Hematopoietic multipotent progenitor cell treated with erythropoietin and hydrocortisone succinate and interleukin-3 and kit ligand, for 15 days (in vitro differentiated cells): ENCODE data around the gene CIB1.
"Not testable (repeated sequence)": the region's sequence is repeated elsewhere in the genome, so short reads cannot be mapped to it uniquely, and the experiment has no call there.

Experiments used
- DNase-seq: peaks from one replicate; pipeline ENCODE4 v3.0.0-alpha.2; 2015; ENCODE audit warnings: low spot score

CIB1 gene

DNA sequence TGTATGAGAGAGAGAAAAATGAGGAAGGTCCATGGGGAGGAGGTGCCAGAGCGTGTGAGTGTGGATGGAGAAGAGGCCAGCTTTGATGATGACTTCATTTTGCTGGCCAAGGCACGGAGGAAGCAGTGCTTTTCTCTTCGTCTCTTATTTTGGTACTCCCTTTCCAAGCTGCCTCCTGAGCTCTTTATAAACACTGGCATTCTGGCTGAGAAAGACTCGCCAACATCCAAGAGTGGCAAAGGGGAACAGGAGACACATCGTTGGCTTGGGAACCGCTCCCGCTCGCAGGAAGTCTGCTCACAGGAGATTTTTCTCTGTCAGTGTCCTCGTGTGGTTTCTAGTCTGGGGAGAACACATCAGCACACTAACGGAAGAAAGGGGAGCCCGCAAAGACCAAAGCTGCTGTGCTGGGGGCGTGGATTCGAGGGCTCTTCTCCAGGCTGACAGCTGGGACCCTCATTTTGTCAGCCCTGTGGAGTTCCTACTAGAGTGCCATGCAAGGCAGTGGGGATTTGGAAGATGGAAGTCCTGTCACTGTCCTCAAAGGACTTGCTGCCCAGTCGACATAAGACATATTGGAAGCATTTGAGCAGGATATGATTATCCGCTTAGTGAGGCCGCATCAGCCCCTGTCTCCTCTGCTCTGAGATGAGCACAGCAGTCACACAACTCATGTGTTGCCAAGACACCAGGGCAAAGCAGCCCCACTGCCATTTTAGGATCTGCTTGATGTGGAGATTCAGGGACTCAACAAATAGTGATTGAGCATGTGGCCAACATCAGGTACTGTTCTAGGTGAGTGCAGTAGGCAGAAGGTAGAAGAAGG, 40.6 kb downstream of the CIB1 start:
- DNase-seq, result no peak

DNA sequence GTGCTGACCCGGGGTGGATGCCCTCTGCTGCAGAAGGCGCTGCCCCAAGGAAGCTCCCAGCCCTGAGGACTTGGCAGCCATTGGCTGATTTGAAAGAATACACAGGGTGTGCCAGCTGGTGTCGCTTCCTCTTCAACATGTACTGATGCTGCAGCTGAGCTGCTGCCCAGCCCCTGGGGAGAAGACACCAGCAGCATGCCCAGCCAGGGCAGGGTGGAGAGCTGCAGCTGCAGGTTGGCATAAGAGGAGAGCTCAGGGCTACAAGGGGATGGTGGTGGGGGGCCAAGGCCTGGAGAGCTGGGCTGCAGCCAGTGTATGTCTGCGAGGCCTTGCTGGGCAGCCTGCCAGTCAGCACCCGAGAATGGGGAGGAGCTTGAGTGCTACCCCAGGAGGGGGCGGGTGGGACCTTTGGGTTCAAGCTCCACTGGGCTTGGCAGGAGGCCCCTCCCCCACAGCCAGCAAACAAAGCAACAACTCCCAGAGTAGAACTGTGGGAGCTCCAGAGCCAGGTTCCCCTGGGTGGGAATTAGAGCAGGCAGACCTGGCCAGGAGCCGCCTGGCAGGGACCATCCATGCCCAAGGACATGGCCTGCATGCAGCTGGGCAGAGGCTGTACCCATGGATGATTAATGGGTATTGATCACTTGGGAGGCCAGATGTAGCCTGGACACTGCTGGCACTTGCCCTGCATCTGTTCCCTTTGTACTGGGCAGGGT, 41.8 kb downstream of the CIB1 start:
- peak; percentile 71 for DNase-seq

DNA sequence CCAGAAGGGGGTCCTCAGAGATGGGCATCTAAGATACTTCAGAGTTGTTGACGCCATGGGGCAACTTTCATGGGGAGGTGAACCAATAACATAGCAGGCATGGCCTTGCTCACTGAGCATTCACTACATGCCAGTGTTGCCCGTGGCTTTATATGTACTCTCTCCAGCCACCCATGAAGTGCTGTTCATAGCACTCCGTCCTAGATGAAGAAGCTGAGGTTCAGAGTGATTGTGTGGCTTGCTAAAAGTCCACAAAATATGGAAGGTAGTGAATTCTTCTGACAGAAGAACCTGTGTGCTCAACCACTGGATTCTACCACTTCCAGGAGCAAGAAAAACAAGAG, 42.4 kb downstream of the CIB1 start:
- DNase-seq, result no peak

DNA sequence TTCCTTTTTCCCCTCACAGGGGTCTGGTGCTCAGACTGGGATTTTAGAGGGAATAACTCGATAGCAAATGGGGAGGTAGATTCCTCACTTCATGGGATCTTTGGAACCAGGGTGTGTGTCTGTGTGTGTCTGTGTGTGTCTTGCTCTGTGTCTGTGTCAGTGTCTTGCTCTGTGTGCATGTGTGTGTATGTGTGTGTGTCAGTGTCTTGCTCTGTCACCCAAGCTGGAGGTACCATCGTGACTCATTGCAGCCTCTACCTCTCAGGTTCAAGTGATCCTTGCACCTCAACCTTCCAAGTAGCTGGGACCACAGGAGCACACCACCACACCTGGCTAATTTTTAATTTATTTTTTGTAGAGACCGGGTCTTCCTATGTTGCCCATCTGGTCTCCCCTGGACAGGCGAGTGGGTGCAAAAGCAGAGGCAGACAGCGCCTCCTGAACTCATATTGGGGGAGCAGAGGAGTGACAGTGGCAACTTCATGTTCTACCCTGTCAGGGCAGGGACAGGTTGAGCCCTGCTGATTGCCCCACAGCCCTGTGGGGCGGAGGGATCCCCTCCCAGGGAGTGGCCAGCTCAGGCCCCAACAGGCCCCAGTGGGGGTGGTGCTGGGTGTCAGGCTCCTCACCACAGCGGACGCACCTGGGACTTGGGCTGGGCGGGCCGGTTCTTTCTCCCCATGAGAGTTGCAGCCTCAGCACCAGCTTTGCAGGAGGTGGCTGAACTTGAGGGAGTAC, 43.0 kb downstream of the CIB1 start:
- peak; percentile 72 for DNase-seq

DNA sequence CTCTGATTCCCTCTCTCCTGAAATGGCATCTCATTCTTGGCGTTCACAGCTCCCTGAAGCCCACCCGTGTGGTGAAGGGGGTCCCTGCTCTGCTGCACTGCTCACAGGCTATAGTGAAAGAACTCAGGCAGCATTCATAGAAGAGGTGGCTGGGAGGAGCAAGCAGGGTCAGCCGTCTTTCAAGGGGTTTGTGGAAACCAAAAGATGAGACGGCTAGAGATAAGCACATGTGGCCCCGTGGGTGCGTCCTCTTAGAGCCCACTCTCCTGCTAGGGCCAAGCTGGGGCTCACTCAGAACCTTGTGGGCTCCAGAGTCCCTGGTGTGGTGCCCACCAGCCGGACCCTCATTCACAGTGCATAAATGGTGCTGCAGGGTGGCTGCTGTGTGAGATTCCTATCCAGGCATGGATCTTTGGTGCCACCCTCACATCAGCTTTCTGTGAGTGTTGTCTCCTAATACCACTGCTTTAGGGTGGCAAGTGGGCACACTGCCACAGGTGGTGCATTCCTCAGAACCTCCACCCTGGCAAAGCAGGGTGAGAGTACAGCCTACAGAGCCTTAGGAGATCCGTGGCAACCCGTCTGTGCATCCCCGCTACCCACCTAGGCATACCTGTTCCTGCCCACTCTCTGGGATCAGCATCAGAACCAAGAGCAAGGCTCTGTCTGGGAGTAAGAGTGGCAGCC, 43.8 kb downstream of the CIB1 start:
- peak; percentile 72 for DNase-seq

DNA sequence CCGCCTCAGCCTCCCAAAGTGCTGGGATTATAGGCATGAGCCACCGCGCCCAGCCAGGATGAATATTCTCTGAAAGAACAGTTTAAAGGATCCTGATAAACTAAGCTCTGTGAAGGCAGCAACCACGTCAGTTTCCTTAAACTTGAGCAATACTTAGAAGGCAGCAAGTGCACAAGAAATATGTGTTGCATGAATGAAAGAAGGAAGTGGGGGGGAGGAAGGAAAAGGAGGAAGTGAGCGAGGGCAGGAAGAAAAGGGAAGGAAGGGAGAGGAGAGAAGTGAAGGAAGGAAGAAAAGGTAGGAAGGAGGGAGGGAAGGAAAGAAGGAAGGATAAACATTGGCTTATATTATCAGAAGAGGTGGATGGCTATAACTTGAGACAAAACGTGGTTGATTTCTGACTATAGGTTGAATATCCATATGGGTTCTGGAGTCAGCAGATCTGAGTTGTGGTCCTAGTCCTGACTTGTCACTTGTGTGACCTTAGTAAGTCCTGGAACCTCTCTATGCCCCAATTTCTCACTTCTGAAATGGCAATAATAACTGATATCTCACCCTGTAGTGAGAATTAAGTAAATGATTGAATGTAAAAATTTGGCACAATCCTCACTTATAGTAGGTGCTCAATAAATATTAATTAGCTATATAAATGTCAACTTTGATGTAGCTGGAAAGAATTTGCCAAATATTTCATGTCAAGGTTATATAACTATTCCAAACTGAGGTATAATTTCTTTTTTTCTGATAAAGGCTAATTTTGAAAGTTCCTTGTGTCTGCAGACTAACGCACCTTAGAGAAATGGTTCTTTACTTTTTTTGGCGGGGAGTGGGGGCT, 44.6 kb downstream of the CIB1 start:
- no peak for DNase-seq

DNA sequence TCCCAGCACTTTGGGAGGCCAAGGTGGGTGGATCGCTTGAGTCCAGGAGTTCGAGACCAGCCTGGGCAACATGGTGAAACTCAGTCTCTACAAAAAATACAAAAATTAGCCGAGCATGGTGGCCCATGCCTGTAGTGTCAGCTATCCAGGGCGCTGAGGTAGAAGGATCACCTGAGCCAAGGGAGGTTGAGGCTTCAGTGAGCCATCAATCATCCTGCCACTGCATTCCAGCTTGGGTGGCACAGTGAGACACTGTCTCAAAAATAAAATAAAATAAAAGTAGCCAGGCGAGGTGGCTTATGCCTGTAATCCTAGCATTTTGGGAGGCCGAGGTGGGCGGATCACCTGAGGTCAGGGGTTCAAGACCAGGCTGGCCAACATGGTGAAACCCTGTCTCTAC, 45.7 kb downstream of the CIB1 start:
- not testable (repeated sequence) for DNase-seq

DNA sequence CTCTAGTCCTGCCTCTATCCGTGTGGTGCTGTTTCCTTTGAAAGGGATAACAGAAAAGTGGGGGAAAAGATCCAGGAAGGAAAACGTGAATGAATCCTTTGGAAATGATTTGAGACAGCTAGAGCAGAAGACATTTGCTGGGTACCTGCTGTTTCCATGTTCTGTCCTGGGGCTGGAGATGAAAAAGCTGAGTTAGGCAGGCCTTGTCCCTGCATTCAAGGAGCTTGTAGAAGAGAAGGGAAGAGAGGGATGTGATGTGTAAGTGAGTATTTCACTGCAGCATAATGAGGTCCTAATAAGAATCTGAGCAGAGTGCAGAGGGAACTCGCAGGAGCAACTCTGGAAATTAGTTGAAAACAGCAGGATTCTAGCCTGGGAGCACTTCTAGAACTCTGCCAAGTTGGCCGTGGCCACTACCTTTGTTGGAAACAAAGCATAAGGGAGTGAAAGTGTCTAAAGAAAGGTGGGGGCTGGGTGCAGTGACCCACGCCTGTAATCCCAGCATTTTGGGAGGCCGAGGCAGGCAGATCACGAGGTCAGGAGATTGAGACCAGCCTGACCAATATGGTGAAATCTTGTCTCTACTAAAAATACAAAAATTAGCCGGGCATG, 46.4 kb downstream of the CIB1 start:
- DNase-seq, result no peak

DNA sequence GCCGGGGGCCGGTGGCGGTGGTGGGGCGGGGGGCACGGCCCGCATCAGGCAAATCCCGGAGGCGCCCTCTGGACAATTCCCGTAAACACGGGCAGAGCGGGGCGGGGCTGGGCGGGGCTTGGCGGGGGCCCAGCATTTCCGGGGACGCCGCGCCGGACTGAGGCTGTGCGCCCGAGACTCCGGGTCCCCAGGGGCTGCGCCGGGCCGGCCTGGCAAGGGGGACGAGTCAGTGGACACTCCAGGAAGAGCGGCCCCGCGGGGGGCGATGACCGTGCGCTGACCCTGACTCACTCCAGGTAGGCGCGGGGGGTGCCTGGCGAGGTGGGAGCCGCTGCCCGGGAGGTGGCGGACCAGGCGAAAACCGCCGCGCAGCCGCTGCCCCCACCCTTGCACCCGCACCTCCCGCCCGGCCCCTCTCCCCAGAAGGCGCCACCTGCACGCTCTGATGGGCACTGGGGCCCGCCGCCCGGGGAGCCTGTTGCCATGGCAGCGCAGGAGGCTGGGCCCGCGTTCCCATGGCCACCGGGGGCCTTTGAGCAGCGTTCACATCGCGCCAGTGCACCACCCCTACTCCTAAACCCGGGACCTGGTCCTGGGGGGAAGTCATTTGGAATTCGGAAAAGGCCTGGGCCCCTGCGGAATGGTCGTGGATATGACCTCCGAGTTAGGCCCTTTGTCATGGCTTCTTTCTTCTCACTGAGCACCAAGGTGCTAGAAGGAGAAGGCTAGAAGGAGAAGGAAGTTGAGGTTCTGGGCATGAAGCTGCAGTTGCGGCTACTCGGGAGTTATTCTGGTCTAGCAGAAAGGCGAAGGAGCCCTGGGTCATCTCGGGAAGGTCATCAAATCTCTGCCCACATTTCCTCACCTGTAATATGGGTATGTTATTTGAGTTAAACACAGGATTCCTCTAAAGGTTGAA, 48.7 kb downstream of the CIB1 start:
- peak; percentile 67 for DNase-seq

DNA sequence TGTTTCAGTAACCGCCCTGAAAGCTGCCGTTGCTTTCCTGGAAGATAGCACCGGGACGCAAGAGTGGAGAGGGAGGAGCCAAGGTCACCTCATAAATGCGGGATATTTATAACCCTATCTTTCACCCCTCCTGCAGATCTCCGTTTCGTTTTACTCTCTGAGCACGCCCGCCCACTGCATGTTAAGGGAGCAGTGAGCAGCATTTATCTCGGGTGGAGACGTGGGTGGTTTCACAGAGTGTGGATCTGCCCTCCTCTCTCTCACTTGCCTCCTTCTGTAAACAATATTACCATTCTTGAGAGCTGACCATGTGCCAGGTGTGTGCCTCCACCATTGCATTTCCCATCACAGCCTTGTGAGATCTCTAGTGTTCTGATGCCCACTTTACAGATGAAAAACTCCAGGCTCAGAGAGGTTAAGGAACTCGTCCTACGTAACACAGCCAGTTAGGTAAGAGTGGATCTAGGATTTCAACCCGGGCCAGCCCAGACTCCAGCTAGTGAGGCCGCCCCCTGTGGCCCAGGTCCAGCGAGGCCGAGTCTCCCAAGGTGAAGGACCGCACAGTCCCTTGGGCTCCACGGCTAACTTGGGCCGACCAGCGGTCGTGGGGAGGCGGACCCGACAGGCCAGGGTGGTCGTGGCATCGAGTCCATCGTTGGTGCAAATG, 49.5 kb downstream of the CIB1 start:
- peak; percentile 90 for DNase-seq

DNA sequence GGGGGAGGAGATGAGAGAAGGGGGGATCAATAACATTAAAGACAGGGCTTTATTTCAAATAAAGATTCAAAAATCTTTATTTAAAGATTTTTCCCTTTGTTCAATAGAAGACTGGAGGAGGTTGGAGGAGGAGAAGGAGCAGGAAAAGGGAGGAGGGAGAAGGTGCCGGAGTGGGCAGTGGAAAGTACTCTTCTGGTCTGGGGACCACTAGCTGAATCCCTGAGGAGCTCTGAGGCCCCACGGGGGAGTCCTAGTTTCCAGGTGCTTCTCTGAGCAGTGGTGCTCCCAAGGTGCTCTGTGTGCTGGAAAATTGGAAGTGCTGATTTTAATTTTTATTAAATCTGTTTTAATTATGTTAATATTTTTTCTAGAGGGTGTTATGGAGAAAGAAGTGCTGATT, 52.0 kb downstream of the CIB1 start:
- no peak for DNase-seq
